ENCODE results near the gene MC5R.
"Not testable (repeated sequence)": the region's sequence is repeated elsewhere in the genome, so short reads cannot be mapped to it uniquely, and the experiment has no call there.

The MC5R gene

GRCh38 chr18:13862898-13863297 is 38.9 kb downstream of the MC5R start:
- DNase-seq = not testable (repeated sequence)

DNA sequence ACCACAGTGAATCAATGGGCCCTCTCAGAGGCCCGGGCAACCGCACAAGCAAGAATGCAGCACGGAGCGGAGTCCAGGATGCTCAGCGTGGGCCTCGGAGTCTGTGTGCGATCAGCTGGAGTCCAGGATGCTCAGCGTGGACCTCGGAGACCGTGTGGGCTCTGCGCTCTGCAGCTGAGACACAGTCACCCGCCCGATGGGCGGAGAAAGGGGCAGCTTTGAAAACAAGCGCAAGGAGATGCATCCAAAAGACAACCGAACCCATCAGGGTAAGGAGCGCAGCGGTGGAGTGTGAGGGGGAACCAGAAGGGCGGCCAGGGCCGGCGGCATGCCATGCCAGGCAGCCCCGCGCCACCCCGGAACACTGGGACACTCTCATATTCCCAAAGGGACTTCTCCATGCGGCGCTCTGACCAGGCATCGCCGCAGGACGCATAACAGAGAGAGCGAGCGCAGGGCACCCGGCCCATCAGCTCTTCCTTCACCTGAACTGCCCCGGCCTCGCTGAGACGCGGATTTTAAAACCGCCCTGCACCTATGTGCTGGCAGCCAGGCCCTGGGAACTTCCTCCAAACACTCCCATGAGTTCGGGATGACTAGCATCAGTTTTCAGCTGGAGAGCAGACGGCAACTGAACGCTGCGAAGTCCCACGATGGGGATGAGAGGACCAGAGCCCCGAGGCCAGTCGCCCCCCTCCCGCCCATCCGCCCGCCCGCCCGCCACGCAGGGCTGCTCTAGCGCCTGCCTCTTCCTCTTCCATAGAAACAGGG is 44.7 kb downstream of the MC5R start:
- DNase-seq = no peak

DNA sequence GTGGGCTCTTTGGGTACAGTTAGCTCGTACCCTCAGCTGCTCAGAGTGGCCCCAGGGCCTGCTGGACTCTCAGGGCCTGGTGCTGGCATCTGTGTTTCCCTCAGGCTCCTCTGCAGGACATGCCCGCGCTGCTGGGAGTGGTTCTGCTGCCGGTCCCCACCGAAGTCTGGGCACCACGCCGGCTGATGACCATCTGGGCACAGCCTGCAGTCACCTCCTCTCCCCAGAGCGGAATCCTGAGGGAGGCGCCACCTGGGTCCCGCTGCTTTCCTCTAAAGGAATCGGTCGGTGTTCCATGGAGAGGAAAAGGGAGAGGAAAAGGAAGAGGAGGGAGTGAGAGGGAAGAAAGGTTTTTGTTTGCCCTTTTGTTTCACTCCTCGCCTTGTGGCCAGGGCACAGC is 47.8 kb downstream of the MC5R start:
- DNase-seq = no peak

DNA sequence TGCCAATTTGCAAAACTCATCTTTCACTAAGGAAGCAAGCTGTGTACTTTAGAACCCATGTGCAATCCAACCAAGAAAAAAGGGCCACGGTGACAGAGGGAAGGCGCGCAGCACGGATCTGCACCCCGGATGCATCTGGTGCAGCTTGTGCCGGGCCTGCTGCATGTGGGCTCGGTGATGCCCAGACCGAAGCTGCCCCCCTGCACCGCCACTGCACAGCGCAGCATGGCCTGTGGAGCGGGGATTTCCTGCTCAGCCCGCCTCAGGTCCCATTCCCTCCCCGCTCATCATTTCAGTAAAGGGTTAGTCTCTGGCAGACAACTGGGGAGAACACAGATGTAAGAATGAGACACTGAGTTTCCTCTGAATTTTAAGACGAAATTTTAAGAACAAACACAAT is 48.4 kb downstream of the MC5R start:
- no peak for DNase-seq

DNA sequence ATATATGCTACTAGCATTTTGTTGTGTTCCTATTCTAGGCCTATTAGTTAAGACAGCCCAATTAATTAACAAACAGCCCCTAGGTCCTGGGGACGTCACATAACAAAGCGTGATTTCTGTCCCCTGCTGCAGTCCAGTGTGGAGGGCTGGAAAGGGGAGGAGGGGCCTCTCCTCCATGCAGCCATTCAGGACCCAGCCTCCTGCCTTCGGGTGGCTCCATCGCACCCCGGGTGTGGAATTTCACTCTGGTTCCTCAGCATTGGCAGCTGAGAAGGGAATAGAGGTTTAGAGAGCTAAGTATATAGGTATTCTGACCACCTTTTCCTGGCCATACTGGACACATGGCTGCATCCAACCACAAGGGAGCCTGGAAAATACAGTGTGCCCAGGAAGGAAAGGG is 49.0 kb downstream of the MC5R start:
- no peak for DNase-seq

GRCh38 chr18:13874558-13874957 is 50.6 kb downstream of the MC5R start:
- no peak for DNase-seq

Data from NCI-H1092 (cell line).